Transverse colon (tissue), 4 donors: ENCODE results near the gene NXPH3. TPM values are rescaled to one million over a fixed set of nuclear protein-coding genes. Genes with fewer than 3 reads are reported as not detected.

Experiments used
- DNase-seq: peaks from one replicate; pipeline ENCODE4 v3.0.0-alpha.2; 2019
- H3K27ac ChIP-seq, 4 donors: fragments of 200-600 bp; sonication (generic); 2 replicates each; pipeline ENCODE4 v1.5.1; 2016 to 2018; ENCODE audit warnings: inconsistent platforms in 4 of 4
- H3K27me3 ChIP-seq: fragments of 200-600 bp; sonication (generic); 2 replicates; pipeline ENCODE4 v1.5.1; 2017; ENCODE audit warnings: inconsistent platforms
- H3K36me3 ChIP-seq, 4 donors: fragments of 200-600 bp; sonication (generic); 2 replicates each; pipeline ENCODE4 v1.5.1; 2017 to 2019; ENCODE audit warnings: inconsistent platforms in 4 of 4
- H3K4me1 ChIP-seq, 4 donors: fragments of 200-600 bp; sonication (generic); 2 replicates each; pipeline ENCODE4 v1.5.1; 2017 to 2020; ENCODE audit warnings: inconsistent platforms in 4 of 4
- H3K4me3 ChIP-seq, 4 donors: fragments of 200-600 bp; sonication (generic); 1 replicate in 1 of 4; 2 replicates in 3 of 4; pipeline versions ENCODE4 v1.5.1 to v1.6.1; 2017 to 2019; ENCODE audit warnings: inconsistent platforms in 4 of 4
- H3K9me3 ChIP-seq, 2 donors: fragments of 200-600 bp; sonication (generic); 2 replicates each; pipeline ENCODE4 v1.5.1; 2017 to 2019; ENCODE audit warnings: inconsistent platforms in 2 of 2
- EP300 ChIP-seq: sonication (generic); formaldehyde crosslinking; IDR thresholded peaks from one replicate; pipeline ENCODE4 v1.6.1; 2017; ENCODE audit warnings: antibody characterized with exemption, low read depth
- POLR2A ChIP-seq: fragments of 450-650 bp; IDR thresholded peaks from one replicate; pipeline ENCODE4 v1.6.1; 2016; ENCODE audit warnings: antibody characterized with exemption, mild to moderate bottlenecking, moderate library complexity
- POLR2AphosphoS5 ChIP-seq, 3 donors: sonication (generic); formaldehyde crosslinking; IDR thresholded peaks; one replicate each; pipeline ENCODE4 v1.6.1; 2016; ENCODE audit warnings: antibody characterized with exemption in 3 of 3
- whole genome bisulfite sequencing, 2 donors: methylation state at CpG; one replicate each; pipeline ENCODE4 v1.1.5; 2018; ENCODE audit warnings: low coverage in 1 of 2; 5-methylcytosine and 5-hydroxymethylcytosine counted together
- in situ Hi-C, 4 donors: fragments of 200-750 bp; cut with MboI; loops; one replicate each; pipeline versions ENCODE4 v1.15.0 to v1.15.1; 2017; ENCODE audit warnings: low sequenced_read_pairs in 3 of 4, low pct_ligation_motif_present in 1 of 4, low pct_unique_long_range_greater_than_20kb in 1 of 4
- intact Hi-C: fragments of 100-400 bp; cut with DNase I; formaldehyde crosslinking; loops from one replicate; pipeline ENCODE4 v1.15.1; 2023; ENCODE audit warnings: low total_unique reads
- total RNA-seq, 4 donors: library from RNA; depleted of rRNA; stranded (reverse); fragments of >200 nt; gene quantifications; one replicate each; pipeline ENCODE4 v1.1.0, GENCODE V29; 2016
- TF ChIP-seq, protein P1 (sequence below), 5 experiments: fragments of 200-600 bp in 3 of 5; fragments of 450-650 bp in 2 of 5; sonication (generic) in 3 of 5; IDR thresholded peaks; 1 replicate in 2 of 5; 2 replicates in 3 of 5; pipeline ENCODE4 v1.5.1; 2016 to 2017; ENCODE audit warnings: antibody characterized with exemption in 5 of 5, inconsistent platforms in 3 of 5, mild to moderate bottlenecking in 2 of 5, moderate library complexity in 1 of 5

The NXPH3 gene
- total RNA-seq, 4 donors from 2014 or later, result 0.20 to 4.6 (median 2.6) TPM

DNA sequence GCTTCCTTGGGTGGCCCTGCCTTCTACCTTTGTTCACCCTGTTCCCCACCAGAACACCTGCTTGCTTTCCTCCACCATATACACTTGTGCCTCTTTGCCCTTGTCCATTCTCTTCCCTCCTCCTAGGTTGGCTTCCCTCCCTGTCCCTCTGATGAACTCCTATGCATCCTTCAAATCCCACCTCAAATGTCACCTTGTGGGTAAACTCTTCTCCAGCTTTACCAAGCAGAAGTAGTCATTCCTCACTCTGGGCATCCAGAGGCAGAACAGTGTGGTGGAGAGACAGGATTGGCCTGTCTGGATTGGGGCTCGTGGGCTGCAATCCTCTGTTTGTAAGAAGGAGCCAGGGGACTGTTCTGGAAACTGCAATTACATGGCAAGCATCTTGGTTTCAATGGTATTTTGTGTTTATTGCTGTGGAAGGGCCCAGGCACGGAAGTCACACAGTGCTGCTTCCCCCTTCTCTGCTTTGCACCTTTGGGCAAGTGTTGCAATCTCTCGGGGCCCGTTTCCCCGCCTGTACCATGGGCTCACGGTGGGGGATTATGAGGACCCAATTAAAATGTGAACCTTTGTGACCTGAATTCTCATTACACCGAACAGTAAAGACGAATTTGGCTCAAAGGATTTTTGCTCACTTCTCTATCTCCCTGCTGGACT, 21.9 kb upstream of the NXPH3 start:
- Histone ChIP-seq H3K27me3 (no peaks in the 10 kb centered on the region), H3K36me3 (no peaks in the 10 kb centered on the region), H3K9me3 (no peaks in the 10 kb centered on the region), H3K4me1 (peaks cover 3 to 8% (median 6%) of the 10 kb centered on the region in 4 donors), H3K27ac (no peak overlapping the region), H3K4me3 (no peak overlapping the region)
- intact Hi-C loops, result loop anchor here (2.0 kb wide), 2 partner anchors 59 to 115 kb away; partner anchors contain the start of gene NGFR
- in situ Hi-C loops, result loop anchor here (10.0 to 25.0 kb wide), 6 partner anchors 59 to 433 kb away; partner anchors contain the start of genes DLX3 (in 1 of the 4) and NGFR (in 1 of the 4)
- 82% methylated on average over 8 of the region's 8 CpGs; no CpG with 5 or more reads in 1 of the 2 donors for WGBS, 2 donors
- no peak for DNase-seq
- TF ChIP-seq POLR2A (no peak), EP300 (no peak), POLR2AphosphoS5 (IDR thresholded peaks at IDR 0.05) (no peak)
- TF ChIP-seq, protein P1, sequence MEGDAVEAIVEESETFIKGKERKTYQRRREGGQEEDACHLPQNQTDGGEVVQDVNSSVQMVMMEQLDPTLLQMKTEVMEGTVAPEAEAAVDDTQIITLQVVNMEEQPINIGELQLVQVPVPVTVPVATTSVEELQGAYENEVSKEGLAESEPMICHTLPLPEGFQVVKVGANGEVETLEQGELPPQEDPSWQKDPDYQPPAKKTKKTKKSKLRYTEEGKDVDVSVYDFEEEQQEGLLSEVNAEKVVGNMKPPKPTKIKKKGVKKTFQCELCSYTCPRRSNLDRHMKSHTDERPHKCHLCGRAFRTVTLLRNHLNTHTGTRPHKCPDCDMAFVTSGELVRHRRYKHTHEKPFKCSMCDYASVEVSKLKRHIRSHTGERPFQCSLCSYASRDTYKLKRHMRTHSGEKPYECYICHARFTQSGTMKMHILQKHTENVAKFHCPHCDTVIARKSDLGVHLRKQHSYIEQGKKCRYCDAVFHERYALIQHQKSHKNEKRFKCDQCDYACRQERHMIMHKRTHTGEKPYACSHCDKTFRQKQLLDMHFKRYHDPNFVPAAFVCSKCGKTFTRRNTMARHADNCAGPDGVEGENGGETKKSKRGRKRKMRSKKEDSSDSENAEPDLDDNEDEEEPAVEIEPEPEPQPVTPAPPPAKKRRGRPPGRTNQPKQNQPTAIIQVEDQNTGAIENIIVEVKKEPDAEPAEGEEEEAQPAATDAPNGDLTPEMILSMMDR (IDR thresholded peaks at IDR 0.05), result no peak

DNA sequence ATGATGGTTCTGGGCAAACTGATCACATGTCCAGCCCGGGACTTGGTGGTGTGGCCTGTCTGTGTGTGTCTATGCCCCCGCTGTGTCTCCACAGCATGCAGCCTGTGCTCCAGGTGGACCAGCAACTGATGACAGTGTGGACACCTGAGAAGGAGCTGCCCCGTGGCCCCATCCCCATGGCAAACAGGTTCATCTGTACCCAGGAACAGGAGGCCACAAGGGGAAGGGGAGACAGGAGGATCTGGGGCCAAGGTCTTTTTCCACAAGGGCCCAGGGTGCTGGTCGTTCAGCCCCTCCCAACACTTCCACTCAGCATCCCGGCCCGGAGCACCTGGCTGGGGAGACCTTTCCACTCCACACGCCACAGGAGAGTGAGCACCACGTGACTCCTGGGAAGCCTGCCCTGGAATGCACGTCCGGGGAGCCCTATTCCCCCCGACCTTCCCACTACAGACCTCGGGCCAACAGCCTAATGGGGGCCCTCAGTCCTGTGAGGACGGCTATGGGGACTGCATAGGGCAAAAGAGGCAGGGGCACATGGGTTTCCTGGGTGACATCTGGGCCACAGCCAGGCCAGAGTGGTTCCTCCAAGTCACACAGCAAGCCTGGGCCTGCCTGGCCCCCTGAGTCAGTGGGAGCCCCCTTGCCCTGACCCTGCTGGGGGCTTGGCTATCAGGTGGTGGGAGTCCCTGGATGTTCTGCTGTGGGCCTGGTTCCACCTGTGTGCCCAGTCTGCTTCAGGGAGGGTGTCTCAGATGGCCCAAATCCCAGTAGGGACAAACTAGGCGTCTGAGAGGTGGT, 20.8 kb upstream of the NXPH3 start:
- in situ Hi-C loops (loop anchor here (10.0 to 25.0 kb wide), 6 partner anchors 60 to 432 kb away; partner anchors contain the start of genes DLX3 (in 1 of the 4) and NGFR (in 1 of the 4)), intact Hi-C loops (loop anchor here (2.0 kb wide), 2 partner anchors 60 to 116 kb away; partner anchors contain the start of gene NGFR)
- 84% methylated on average over 14 of the region's 14 CpGs; no CpG with 5 or more reads in 1 of the 2 donors for WGBS, 2 donors
- H3K4me1 ChIP-seq, result peaks cover 3 to 8% (median 6%) of the 10 kb centered on the region in 4 donors
- no peak overlapping the region for H3K27ac ChIP-seq
- H3K9me3 ChIP-seq, result no peaks in the 10 kb centered on the region
- H3K36me3 ChIP-seq, result no peaks in the 10 kb centered on the region
- no peaks in the 10 kb centered on the region for H3K27me3 ChIP-seq
- DNase-seq, result no peak
- TF ChIP-seq EP300 (no peak), POLR2A (no peak), POLR2AphosphoS5 (IDR thresholded peaks at IDR 0.05) (no peak)
- no peak overlapping the region for H3K4me3 ChIP-seq

DNA sequence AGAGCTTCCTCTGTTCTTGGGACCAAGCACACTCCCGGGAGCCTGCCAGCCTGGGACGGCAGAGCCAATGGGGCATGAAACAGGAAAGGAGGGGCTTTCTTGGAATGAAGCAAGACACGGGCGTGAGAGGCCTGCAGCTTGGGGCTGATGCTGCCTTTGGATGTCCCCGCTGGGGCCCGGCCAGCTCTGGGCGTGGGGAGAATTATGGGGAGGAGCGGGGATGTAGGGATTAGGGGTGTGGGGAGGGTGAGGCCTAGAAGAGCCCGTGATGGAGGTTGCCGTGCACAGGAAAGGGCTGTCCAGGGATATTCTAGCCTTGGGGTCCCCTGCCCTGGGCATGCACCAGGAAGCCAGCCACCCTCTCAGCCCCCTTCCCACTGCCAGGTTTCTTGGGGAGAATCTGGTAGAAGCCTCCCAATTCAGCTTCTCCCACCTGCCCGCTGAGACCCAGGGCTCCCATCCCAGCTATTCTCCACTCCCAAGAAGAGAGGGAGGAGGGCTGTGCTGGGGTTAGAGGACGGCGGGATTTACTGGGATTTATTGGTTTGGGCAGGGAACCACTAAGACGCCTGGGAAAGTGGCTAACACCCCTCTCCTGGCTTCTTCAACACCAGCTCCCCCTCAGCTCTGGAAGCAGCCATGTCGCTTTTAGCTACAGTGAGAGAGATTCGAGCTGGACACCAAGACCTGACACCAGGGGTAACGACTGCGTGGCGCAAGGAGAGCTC, 20.0 kb upstream of the NXPH3 start:
- in situ Hi-C loops (loop anchor here (10.0 to 25.0 kb wide), 6 partner anchors 61 to 432 kb away; partner anchors contain the start of genes DLX3 (in 1 of the 4) and NGFR (in 1 of the 4)), intact Hi-C loops (loop anchor here (2.0 kb wide), 2 partner anchors 61 to 117 kb away; partner anchors contain the start of gene NGFR)
- no peak for DNase-seq
- H3K9me3 ChIP-seq, result no peaks in the 10 kb centered on the region
- no peak overlapping the region for H3K27ac ChIP-seq
- H3K27me3 ChIP-seq, result no peaks in the 10 kb centered on the region
- no peak overlapping the region for H3K4me3 ChIP-seq
- 73 to 84% methylated on average over 8 to 19 of the region's 19 CpGs for WGBS, 2 donors
- no peaks in the 10 kb centered on the region for H3K36me3 ChIP-seq
- peaks cover 3 to 8% (median 6%) of the 10 kb centered on the region in 4 donors for H3K4me1 ChIP-seq
- no peak for TF ChIP-seq EP300
- TF ChIP-seq POLR2A, result no peak
- TF ChIP-seq POLR2AphosphoS5 (IDR thresholded peaks at IDR 0.05), result no peak
- TF ChIP-seq, protein P1 (IDR thresholded peaks at IDR 0.05), result no peak

DNA sequence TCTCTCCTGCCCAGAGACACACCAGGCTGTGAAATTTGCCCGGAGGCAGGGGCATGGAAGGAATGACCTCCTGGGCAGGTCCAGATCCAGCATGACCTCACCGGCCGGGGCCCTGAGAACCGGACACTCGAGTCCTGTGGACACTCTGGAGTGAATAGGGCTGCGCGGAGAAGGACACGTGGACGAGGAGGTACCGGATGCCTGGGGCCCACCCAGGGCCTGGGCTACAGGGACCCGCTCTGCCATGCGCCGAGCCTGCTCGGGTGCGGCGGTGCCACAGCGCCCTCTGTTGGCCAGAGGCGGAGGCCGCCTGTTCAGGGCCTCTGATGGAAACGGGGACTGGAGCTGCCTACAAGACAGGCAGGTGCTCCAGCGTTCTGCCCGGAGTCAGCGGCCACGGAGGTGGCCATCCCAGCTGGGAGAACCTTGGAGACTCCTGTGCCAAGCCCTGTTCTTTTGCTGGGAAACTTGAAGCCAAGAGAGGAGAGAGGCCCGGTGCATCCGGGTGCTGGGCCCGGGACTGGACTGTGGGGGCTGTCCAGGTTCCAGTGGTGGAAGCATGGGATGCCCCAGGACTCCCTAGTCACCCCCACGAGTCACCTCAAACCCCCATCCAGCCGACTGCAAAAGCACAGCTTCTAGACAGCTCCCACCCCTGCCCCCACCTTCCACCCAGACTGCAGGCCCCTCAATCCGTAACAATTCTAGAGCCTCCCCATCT, 19.3 kb upstream of the NXPH3 start:
- in situ Hi-C loops, result loop anchor here (10.0 to 25.0 kb wide), 6 partner anchors 62 to 431 kb away; partner anchors contain the start of genes DLX3 (in 1 of the 4) and NGFR (in 1 of the 4)
- Histone ChIP-seq H3K27me3 (no peaks in the 10 kb centered on the region), H3K4me3 (no peak overlapping the region), H3K9me3 (no peaks in the 10 kb centered on the region), H3K4me1 (peaks cover 3 to 8% (median 6%) of the 10 kb centered on the region in 4 donors), H3K27ac (no peak overlapping the region), H3K36me3 (no peaks in the 10 kb centered on the region)
- peak; percentile 79 for DNase-seq
- 17 to 40% methylated on average over 2 to 22 of the region's 30 CpGs for WGBS, 2 donors
- intact Hi-C loops, result no loop called here
- no peak for TF ChIP-seq POLR2A
- TF ChIP-seq, protein P1 (IDR thresholded peaks at IDR 0.05), result peak; percentile 91 to 99 (median 98)
